ENCODE data around the gene ZNF784.

Gene ZNF784

DNA sequence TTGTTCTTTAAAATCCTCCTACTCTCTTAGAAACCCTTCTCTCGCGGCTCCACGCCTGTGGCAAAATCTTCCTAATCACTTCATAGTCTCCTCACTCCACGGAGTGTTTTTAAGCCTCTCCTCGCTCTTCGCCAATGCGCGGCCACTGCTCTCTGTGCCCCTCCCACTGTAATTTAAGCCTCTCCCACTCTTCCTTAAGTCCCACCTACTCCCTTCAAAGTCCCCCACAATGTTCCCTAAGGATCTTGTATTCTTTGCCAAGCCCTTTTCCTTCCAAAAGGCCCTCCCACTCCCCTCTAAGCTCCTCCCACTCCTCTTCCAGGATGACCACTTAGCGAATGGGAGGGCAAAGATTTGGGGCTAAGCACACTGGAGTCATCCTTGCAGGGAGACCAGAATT lies 26.3 kb downstream of the ZNF784 start:
- H3K9me3 ChIP-seq (ENCODE audit: control insufficient read depth, insufficient read depth, low read depth, low read length) = no peaks in the 10 kb centered on the region
- no peak overlapping the region for H3K27ac ChIP-seq (ENCODE audit: extremely low read depth, low read depth, low read length)
- peaks cover 14 to 32% of the 10 kb centered on the region in 2 experiments for H3K36me3 ChIP-seq (ENCODE audit: control insufficient read depth in 2 of 2, insufficient read depth in 1 of 2, low read length in 2 of 2)
- POLR2A ChIA-PET = interaction anchor here (0.6 to 4.4 kb wide), 5 partner anchors 11 to 630 kb away, joined by 4 to 71 read pairs (median 6); partner anchors contain the start of gene ZNF579
- H3K4me1 ChIP-seq (ENCODE audit: control insufficient read depth, insufficient read depth, low read length) = peaks cover 3% of the 10 kb centered on the region; the same call in 1 of the 2 replicates
- no peak overlapping the region for H3K4me3 ChIP-seq (ENCODE audit: low read depth, low read length)
- TF ChIP-seq ZNF791 (tag by site-specific recombination; IDR thresholded peaks at IDR 0.05) (no peak), EGR2 (tag by site-specific recombination; IDR thresholded peaks at IDR 0.05; ENCODE audit: low read depth) (peak; percentile 85), ZFHX2 (tag by site-specific recombination; conservative IDR thresholded peaks at IDR 0.05) (peak; percentile 67), MZF1 (tag by site-specific recombination; IDR thresholded peaks at IDR 0.05; ENCODE audit: borderline replicate concordance) (no peak), SP2 (tag by site-specific recombination; IDR thresholded peaks at IDR 0.05) (peak; percentile 16; the same call in 1 of the 2 replicates)
- CTCF ChIA-PET = interaction anchor here (0.7 to 2.1 kb wide), 4 partner anchors 8 to 85 kb away, joined by 3 to 9 read pairs (median 6); no protein-coding TSS in a partner anchor

DNA sequence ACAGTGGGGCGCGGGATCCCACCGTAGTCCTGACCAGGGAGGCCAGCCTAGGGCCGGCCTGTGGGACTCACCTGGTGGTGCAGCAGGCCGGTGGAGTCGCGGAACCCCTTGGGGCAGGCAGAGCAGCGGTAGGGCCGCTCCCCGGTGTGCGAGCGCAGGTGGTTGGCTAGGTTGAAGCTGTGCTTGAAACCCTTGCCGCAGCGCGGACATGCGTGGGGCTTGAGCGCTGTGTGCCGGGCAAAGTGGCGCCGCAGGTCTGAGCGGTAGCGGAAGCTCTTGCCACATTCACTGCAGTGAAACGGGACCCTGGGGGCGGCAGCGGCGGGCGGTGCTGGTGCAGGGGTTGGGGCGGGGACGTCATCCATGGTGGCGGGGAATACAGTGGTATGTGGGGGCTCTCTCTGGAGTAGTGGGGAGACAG lies 26.9 kb downstream of the ZNF784 start:
- H3K4me1 ChIP-seq (ENCODE audit: control insufficient read depth, insufficient read depth, low read length) = peaks cover 3% of the 10 kb centered on the region; the same call in 1 of the 2 replicates
- peaks cover 14 to 33% of the 10 kb centered on the region in 2 experiments for H3K36me3 ChIP-seq (ENCODE audit: control insufficient read depth in 2 of 2, insufficient read depth in 1 of 2, low read length in 2 of 2)
- no peak overlapping the region for H3K27ac ChIP-seq (ENCODE audit: extremely low read depth, low read depth, low read length)
- no peak overlapping the region for H3K4me3 ChIP-seq (ENCODE audit: low read depth, low read length)
- POLR2A ChIA-PET = interaction anchor here (0.5 to 4.4 kb wide), 6 partner anchors 11 to 630 kb away, joined by 3 to 71 read pairs (median 4); partner anchors contain the start of genes ZNF579 and ZNF784
- no peaks in the 10 kb centered on the region for H3K9me3 ChIP-seq (ENCODE audit: control insufficient read depth, insufficient read depth, low read depth, low read length)
- TF ChIP-seq ZNF777 (tag by site-specific recombination; IDR thresholded peaks at IDR 0.05; ENCODE audit: borderline replicate concordance) = no peak
- TF ChIP-seq ZNF701 (tag by site-specific recombination; IDR thresholded peaks at IDR 0.05) = no peak
- TF ChIP-seq, protein P1, sequence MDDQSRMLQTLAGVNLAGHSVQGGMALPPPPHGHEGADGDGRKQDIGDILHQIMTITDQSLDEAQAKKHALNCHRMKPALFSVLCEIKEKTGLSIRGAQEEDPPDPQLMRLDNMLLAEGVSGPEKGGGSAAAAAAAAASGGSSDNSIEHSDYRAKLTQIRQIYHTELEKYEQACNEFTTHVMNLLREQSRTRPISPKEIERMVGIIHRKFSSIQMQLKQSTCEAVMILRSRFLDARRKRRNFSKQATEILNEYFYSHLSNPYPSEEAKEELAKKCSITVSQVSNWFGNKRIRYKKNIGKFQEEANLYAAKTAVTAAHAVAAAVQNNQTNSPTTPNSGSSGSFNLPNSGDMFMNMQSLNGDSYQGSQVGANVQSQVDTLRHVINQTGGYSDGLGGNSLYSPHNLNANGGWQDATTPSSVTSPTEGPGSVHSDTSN (CRISPR knock-in tag; IDR thresholded peaks at IDR 0.05) = 0 out of 2 replicates have a peak, but pooled peaks have one; percentile 34
- no peak for TF ChIP-seq ZNF548 (tag by site-specific recombination; IDR thresholded peaks at IDR 0.05)
- CTCF ChIA-PET = interaction anchor here (0.7 to 2.1 kb wide), 4 partner anchors 9 to 130 kb away, joined by 3 to 8 read pairs (median 6); no protein-coding TSS in a partner anchor

DNA sequence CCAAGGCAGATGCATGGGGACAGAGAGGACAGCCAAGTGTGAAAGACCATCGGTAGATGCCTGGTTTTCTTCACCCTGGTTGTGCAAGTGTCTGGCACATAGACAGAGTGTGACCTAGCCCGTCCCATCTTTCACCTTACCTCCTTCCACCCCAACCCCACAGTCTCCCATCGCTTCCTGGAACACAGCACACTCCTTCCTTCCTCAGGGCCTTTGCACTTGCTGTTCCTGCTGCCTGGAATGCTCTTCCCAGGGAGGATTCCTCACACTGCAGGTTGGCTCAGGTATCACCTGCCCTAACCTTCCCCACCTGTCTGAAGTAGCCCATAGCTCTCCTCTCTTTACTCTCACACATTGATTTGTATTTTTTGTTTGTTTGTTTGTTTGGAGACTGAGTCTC lies 28.1 kb downstream of the ZNF784 start:
- Histone ChIP-seq H3K9me3 (ENCODE audit: control insufficient read depth, insufficient read depth, low read depth, low read length) (no peaks in the 10 kb centered on the region), H3K27ac (ENCODE audit: extremely low read depth, low read depth, low read length) (no peak overlapping the region), H3K4me3 (ENCODE audit: low read depth, low read length) (no peak overlapping the region), H3K36me3 (ENCODE audit: control insufficient read depth in 2 of 2, insufficient read depth in 1 of 2, low read length in 2 of 2) (peaks cover 14 to 36% of the 10 kb centered on the region in 2 experiments), H3K4me1 (ENCODE audit: control insufficient read depth, insufficient read depth, low read length) (peaks cover 3% of the 10 kb centered on the region; the same call in 1 of the 2 replicates)
- ChIA-PET CTCF (interaction anchor here (0.6 to 2.1 kb wide), 3 partner anchors 88 to 575 kb away, joined by 4 to 8 read pairs (median 6); no protein-coding TSS in a partner anchor), POLR2A (interaction anchor here (0.6 to 4.4 kb wide), 3 partner anchors 9 to 201 kb away, joined by 3 to 71 read pairs (median 5); partner anchors contain the start of gene ZNF784)
- TF ChIP-seq GLIS1 (tag by site-specific recombination; IDR thresholded peaks at IDR 0.05) (no peak), ZNF623 (tag by site-specific recombination; IDR thresholded peaks at IDR 0.05) (peak; percentile 91)

DNA sequence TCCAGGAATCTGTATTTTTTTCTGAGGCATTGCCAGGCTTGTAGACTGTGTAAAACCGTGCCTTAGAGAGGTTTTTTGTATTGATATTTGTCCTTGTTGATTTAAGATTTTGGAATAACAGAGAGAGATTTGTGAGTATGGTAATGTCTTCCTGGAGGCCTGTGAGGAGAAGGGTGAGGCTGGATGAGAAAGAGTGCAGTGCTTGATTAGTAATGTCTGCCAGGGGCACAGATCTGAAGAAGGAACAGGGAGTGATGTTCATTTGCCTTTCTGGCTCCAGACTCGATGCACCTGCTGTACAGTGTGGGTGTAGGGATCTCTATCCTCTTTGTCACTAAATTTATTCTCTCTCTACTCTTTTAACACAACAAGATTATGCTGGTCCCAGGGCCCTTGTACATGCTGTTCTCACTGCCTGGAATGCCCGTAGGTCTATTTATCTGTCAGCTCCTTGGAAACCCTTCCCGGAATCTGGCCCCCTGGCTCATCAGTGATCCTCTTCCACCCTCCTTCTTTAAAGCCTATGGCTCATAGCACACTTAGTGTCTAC lies 29.3 kb downstream of the ZNF784 start:
- POLR2A ChIA-PET = no interaction called here
- CTCF ChIA-PET = interaction anchor here (0.5 to 2.1 kb wide), 5 partner anchors 79 to 751 kb away, joined by 3 to 8 read pairs (median 3); no protein-coding TSS in a partner anchor
- TF ChIP-seq ZNF221 (tag by site-specific recombination; IDR thresholded peaks at IDR 0.05; ENCODE audit: borderline replicate concordance) (no peak), BCL11A (tag by site-specific recombination; IDR thresholded peaks at IDR 0.05; ENCODE audit: low read depth) (no peak), ZBTB17 (tag by site-specific recombination; IDR thresholded peaks at IDR 0.05) (peak; percentile 91), ZNF23 (tag by site-specific recombination; IDR thresholded peaks at IDR 0.05; ENCODE audit: borderline replicate concordance) (peak; percentile 97), ZNF214 (tag by site-specific recombination; IDR thresholded peaks at IDR 0.05; ENCODE audit: borderline replicate concordance) (no peak), ZNF174 (tag by site-specific recombination; IDR thresholded peaks at IDR 0.05) (no peak), ZBTB20 (tag by site-specific recombination; IDR thresholded peaks at IDR 0.05) (peak; percentile 57), ZNF354C (tag by site-specific recombination; IDR thresholded peaks at IDR 0.05; ENCODE audit: borderline replicate concordance, low read depth) (no peak), ZNF623 (tag by site-specific recombination; IDR thresholded peaks at IDR 0.05) (0 out of 2 replicates have a peak, but pooled peaks have one; percentile 20)

More for the DNA sequence above, 29.3 kb downstream of the ZNF784 start:
- no peaks in the 10 kb centered on the region for H3K9me3 ChIP-seq (ENCODE audit: control insufficient read depth, insufficient read depth, low read depth, low read length)
- H3K36me3 ChIP-seq (ENCODE audit: control insufficient read depth in 2 of 2, insufficient read depth in 1 of 2, low read length in 2 of 2) = peaks cover 14 to 36% of the 10 kb centered on the region in 2 experiments
- no peak overlapping the region for H3K4me3 ChIP-seq (ENCODE audit: low read depth, low read length)
- H3K4me1 ChIP-seq (ENCODE audit: control insufficient read depth, insufficient read depth, low read length) = no peaks in the 10 kb centered on the region
- no peak overlapping the region for H3K27ac ChIP-seq (ENCODE audit: extremely low read depth, low read depth, low read length)
